ENCODE measurements around the gene ANKFY1.

ANKFY1 gene

GRCh38 chr17:4178651-4179050, 85.1 kb downstream of the ANKFY1 start:
- DNase-seq (ENCODE audit: low read depth) = no peak

GRCh38 chr17:4177806-4178205, 86.0 kb downstream of the ANKFY1 start:
- DNase-seq (ENCODE audit: low read depth) = no peak

- DNase-seq (ENCODE audit: low read depth) = no peak
These were observed 86.8 kb downstream of the ANKFY1 start for GRCh38 chr17:4176808-4177472.

- peak; percentile 29 for DNase-seq (ENCODE audit: low read depth)
These were observed 87.6 kb downstream of the ANKFY1 start for GRCh38 chr17:4175921-4176807.

GRCh38 chr17:4174556-4174955, 89.2 kb downstream of the ANKFY1 start:
- DNase-seq (ENCODE audit: low read depth) = no peak

- no peak for DNase-seq (ENCODE audit: low read depth)
These were observed 90.0 kb downstream of the ANKFY1 start for GRCh38 chr17:4173781-4174180.

- DNase-seq (ENCODE audit: low read depth) = no peak
These were observed 91.4 kb downstream of the ANKFY1 start for GRCh38 chr17:4172356-4172755.

GRCh38 chr17:4170639-4171280, 93.0 kb downstream of the ANKFY1 start:
- DNase-seq (ENCODE audit: low read depth) = no peak

- DNase-seq (ENCODE audit: low read depth) = no peak
These were observed 96.0 kb downstream of the ANKFY1 start for GRCh38 chr17:4167786-4168185.

- no peak for DNase-seq (ENCODE audit: low read depth)
These were observed 97.4 kb downstream of the ANKFY1 start for GRCh38 chr17:4166419-4166818.

- DNase-seq (ENCODE audit: low read depth) = no peak
These were observed 98.3 kb downstream of the ANKFY1 start for GRCh38 chr17:4165301-4166010.

- no peak for DNase-seq (ENCODE audit: low read depth)
These were observed 99.8 kb downstream of the ANKFY1 start for GRCh38 chr17:4163951-4164350.

GRCh38 chr17:4162775-4163466, 100.9 kb downstream of the ANKFY1 start:
- DNase-seq (ENCODE audit: low read depth) = no peak

GRCh38 chr17:4162321-4162720, 101.5 kb downstream of the ANKFY1 start:
- DNase-seq (ENCODE audit: low read depth) = no peak

GRCh38 chr17:4161967-4162305, 101.8 kb downstream of the ANKFY1 start:
- DNase-seq (ENCODE audit: low read depth) = no peak

GRCh38 chr17:4161192-4161966, 102.4 kb downstream of the ANKFY1 start:
- DNase-seq (ENCODE audit: low read depth) = no peak

- DNase-seq (ENCODE audit: low read depth) = no peak
These were observed 103.4 kb downstream of the ANKFY1 start for GRCh38 chr17:4160294-4160859.

- no peak for DNase-seq (ENCODE audit: low read depth)
These were observed 104.0 kb downstream of the ANKFY1 start for GRCh38 chr17:4159761-4160160.

GRCh38 chr17:4157618-4158333, 106.0 kb downstream of the ANKFY1 start:
- no peak for DNase-seq (ENCODE audit: low read depth)
